Middle frontal gyrus (tissue), 1 donor: ENCODE measurements around the gene C1QTNF5.

Experiments used
- DNase-seq: peaks from one replicate; pipeline ENCODE4 v3.0.0-alpha.2; 2015; ENCODE audit warnings: low spot score; ENCODE audit errors: extremely low spot score

Gene C1QTNF5

GRCh38 chr11:119359365-119360214 is 18.9 kb upstream of the C1QTNF5 start:
- DNase-seq = no peak

DNA sequence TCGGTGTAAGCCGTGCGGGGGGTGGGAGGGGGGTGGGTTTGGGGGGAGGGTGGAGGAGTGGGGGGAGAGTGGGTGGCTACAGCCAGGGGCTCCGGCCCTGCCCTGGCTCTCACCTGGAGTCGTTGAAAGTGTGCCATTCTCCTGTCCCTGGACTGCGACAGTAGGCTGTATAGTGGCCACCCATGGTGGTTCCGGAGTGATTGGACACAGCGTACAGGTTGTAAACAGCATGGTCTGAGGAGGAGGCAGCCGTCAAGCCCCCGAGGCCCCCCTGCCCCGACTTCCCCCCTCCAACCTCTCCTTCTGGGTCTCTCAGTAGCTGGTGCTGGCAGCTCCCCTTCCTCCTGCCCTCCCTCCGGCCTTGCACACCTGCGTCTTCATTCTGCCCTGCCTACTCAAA is 16.4 kb upstream of the C1QTNF5 start:
- DNase-seq = no peak

- no peak for DNase-seq
Observed at GRCh38 chr11:119356349-119357031, 15.8 kb upstream of the C1QTNF5 start.

DNA sequence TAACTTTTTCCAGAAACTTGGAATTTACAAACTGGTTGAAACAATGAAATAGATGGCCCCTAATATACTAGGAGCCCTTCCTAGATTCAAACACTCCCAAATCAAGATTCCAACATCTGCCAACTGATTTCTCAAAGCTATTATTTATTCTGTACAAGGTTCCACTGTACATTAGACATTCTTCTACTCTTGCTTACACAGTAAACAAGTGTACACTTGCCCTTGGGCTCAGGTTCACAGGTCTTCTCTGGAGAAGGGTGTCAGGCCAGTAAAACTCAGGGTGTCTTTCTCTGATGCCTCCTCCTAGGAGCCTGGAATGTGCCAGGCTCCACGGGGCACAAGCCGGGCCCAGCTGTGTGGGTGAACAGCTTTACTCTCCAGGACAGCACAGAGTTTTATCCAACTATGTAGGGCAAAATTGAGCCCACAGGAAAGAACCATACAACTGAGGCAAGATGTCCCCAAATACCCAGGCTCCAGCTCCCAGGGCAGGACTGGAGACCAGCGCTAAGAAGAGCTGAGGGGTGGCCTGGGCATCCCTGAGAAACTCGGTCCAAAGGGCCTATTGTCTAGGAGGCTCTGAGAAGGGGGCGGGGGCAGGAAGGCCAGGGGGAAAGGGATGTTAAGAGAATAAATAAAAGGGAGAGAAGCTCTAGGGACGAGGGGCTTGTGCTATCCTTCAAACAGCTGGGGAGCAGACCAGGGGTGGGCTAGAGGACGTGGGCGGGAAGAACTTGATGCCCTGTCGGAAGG is 14.6 kb upstream of the C1QTNF5 start:
- no peak for DNase-seq

DNA sequence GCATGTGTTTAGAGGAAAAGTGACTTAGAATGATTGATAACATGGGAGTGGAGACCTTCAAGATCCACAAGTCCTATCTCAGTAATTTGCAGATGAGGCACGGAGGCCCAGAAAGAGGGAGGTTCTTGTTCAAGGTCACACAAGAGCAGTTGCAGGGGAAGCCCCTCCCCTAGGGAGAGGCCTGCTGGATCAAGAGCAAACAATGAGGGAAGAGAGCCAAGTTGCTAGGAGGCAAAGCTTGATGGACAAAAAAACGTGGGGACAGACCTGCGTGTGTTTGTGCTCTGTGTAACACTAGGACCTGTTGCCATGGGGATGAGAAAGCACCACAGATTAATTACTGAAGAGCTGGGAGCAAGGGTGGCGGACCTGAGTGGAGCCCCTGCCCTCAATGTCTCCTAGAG is 12.2 kb upstream of the C1QTNF5 start:
- no peak for DNase-seq

DNA sequence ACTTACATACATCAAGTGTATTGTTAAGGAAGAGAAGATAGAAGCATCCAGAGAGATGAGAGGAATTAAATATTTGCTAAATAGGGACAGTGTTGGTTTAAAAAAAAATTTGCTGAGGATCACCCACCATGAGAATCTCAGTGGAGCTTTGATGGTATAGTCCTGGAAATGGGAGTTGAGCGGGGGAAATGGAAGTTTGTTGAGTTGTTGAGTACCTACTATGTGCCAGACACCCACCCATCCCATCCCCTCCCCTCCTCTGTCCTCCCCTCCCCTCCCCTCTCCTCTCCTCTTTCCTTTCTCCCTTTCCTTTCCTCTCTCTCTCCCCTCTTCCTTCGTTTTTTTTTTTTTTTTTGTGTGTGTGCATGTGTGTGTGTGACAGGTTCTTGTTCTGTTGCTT is 10.5 kb upstream of the C1QTNF5 start:
- no peak for DNase-seq

GRCh38 chr11:119350302-119350701 is 9.6 kb upstream of the C1QTNF5 start:
- DNase-seq = no peak

DNA sequence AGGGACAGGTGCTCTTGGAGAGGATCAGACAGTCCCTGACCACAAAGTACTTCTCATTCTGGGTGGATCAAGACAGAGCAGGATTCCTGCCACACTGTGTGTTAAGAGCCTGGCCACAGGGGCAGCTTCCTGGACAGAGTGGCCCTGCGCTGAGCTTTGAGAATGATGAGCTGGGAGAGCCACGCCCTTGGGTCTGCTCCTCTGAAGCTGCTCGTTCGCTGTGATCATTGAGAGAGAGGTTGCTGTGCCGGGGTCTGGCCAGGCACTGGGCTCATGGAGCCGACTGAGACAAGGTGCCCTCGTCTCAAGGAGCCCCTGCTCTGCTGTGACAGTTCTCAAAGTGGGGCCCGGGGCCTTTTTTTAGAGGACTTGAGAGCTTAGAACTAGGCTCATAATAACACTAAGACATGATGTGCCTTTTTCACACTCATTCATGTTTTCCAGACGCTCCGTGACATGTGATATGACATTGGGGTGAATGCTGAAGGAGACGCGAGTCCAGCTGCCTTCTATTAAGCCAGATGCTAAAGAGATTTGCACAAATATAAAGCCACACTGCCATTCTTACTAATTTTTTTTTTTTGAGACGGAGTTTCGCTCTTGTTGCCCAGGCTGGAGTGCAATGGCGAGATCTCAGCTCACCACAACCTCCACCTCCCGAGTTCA is 7.4 kb upstream of the C1QTNF5 start:
- DNase-seq = no peak

DNA sequence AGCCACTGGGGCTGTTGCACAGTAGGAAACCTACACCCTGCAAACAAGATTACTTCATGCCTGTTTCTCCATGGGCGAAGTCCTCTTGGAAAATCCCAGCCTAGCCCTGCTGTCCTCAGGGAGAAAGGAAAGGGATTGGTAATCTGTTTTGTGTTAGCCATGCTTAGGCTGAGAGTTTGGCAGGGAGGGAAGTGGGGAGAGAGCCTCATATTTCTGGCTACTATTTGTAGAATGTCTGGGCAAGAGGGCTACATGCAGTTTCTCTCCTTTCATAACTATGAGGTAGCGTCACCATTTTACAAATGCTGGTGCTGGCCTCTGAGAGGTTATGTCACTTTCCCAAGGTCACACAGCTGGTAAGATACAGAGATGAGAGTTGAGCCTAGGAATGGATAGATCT is 6.6 kb upstream of the C1QTNF5 start:
- no peak for DNase-seq

- no peak for DNase-seq
Observed at GRCh38 chr11:119346605-119347004, 5.9 kb upstream of the C1QTNF5 start, which contains the start of gene MFRP. MFRP (minus strand) TSS chr11:119346705; CDS start chr11:119346513, 192 bp downstream.

- DNase-seq = no peak
Observed at GRCh38 chr11:119345685-119346084, 5.0 kb upstream of the C1QTNF5 start.

DNA sequence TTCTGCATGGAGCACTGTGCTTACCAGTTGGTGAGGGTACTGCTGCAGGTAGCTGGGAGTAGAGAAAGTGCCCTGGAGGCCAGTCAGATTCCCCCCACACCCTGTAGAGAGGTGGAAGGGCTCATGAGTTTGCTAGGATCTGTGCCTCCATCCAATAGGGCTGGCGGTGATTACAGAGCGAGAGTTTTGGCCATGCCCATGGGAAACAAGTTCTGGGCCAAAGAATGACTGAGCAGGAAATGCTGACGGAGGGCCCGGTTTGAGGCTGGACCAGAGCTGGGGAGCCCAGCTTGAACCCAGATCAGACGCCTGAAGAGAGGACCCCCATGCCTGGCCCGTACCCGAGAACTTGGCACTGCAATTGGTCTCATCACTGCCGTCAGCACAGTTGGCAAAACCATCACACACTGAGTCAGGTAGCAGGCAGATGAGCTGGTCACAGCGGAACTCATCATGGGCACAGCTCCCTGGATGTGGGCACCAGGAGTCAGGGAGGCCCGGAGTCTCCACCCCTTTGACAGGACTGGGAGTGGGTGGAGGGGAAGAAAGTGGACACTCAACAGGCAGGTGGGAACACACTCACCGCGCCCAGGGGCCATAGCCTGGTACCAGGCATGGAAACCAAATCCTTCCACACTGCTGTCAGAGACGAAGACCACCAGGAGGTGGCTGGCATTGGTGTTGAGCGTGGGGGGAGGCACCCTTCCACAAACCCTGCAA is 3.8 kb upstream of the C1QTNF5 start:
- no peak for DNase-seq

DNA sequence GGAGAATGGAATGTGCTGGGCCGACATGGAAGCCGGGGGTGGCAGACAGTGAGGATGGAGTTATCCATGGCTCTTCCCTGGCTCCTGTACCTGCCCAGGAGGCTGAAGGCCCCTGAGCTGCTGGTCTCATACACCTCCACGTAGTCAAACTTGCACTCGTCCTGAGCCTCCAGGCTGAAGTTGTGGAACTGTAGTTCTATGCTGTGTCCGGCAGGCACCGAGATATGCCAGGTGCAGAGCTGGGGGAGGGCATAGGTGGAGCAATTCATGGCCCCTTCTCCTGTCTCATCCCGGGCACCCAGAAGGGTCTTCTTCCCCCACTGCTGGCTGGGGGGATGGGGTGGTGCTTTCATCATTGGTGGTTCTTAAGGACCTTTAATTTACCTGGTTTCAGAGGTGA is 3.0 kb upstream of the C1QTNF5 start:
- no peak for DNase-seq

DNA sequence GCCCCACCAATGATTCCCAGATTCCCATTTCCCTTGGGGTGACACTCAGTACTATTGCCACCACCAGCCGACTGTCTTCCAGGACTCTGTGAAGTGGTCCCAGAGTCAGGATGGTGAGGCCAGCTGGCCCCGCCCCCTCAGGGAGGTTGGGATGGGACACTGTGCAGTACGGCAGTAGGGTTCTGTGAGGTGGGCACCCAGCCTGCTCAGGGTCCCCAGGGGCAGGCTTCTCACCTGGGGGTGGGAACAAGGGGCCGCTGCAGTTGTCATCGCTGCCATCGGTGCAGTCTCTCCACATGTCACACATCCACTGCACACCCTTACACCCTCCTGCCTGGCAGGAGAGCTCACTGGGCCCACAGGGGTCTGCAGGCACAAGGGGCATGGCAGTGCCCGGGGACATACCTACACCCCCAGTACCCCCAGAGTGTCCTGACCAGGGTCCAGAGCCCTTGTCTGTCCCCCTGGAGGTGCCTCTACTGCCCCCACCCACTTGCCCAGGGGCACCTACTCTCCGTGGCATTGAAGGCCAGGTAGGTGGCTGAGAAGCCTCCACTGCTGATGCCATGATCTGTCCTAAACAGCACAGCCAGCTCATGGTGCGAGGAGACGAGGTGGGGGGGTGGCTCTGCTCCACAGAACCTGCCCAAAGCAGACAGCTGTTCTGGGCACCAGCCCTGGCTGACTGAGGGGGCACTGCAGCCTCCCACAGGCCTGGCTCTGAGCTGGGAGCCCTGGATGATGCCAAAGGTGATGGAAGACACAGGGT is 1.9 kb upstream of the C1QTNF5 start:
- no peak for DNase-seq

GRCh38 chr11:119342023-119342300 is 1.3 kb upstream of the C1QTNF5 start:
- DNase-seq = no peak

DNA sequence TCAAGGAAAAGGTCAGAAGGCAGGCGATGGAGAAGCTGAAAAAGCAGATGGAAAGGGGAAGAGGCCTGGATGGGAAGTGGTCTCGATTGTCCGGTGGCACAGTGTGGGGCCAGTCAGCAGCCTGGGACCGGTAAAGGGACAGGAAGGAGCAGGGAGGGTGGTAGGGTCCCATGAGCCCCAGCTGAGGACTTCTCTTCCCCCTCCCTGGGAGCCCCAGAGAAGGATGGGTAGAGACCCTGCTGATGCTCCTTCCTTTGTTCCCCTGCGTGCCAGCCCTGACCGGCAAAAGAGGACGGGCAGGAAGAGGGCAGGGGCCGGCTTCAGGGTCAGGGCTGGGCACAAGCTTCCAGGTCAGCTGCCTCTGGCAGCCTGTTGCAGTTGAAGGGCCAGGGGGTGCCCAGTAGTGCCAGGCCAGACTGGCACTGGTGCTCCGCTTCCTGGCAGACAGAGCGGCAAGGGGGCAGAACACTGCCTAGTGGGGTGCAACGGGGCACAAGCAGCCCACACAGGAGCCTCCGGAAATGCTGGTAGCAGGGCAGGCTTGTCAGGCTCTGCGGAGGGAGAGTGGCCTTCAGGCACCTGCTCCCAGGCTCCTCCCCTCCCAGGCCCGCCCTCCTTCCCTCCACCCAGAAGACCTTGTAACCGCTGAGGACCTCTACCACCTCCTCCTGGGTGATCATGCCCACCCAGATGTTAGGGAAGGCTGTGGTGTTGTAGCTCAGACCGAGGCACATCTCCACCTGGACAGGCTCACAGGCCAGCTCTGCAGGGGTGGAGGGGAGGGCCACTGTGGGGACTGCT is 739 bp upstream of the C1QTNF5 start:
- no peak for DNase-seq

- DNase-seq = no peak
Observed at GRCh38 chr11:119339589-119340334, 921 bp downstream of the C1QTNF5 start.

DNA sequence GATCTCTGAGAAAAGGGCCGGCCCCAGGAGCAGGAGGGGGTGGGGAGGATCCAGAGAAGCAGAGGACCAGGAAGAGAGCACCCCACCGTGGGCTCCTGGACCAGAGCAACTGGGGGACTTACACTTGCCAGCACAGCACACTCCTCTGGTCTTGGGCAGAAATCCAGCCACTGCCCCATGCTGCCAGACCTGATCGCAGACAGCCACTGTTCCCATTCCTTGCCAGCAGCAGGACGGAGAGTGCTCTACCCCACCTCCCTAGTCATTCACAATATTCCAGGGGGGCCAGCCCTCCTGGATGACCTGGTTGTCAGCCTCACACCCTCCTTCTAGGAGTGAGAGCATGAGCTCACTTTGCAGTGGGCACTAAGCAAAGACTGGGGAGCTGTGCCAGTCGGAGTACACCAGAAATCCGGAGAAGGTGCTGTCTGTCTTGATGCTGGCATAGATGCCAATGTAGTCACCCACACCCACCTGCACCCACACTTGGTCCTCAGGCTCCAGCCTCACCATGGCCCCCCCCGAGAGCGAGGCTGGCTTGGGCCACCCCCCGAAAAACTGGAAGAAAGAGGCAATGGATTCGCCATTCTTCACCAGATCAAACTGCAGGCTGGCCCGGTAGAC is 1.6 kb downstream of the C1QTNF5 start:
- no peak for DNase-seq
